SU-DHL-6 (cell line): ENCODE measurements around the gene OAF.

Experiments
- H2AFZ ChIP-seq: fragments of 200-600 bp; sonication (generic); 2 replicates; pipeline ENCODE4 v1.6.1; 2014; ENCODE audit warnings: low read depth, mild to moderate bottlenecking, moderate library complexity, mixed read lengths, antibody characterized with exemption, low read length; ENCODE audit not compliant: severe bottlenecking
- H3F3A ChIP-seq: fragments of 200-600 bp; shearing (Covaris generic); 2 replicates; pipeline ENCODE4 v1.6.0; 2016; ENCODE audit warnings: antibody characterized with exemption, mild to moderate bottlenecking; ENCODE audit not compliant: insufficient read depth
- H3K27ac ChIP-seq: fragments of 200-600 bp; sonication (generic); 2 replicates; pipeline ENCODE4 v1.5.1; 2016; ENCODE audit warnings: low read depth, mild to moderate bottlenecking, low read length, moderate library complexity, mixed read lengths
- H3K27me3 ChIP-seq: fragments of 200-600 bp; sonication (generic), shearing (Covaris generic); 2 replicates; pipeline ENCODE4 v1.6.0; 2014; ENCODE audit warnings: mild to moderate bottlenecking, low read length
- H3K36me3 ChIP-seq: fragments of 200-600 bp; sonication (generic); 2 replicates; pipeline ENCODE4 v1.6.1; 2014; ENCODE audit warnings: mild to moderate bottlenecking, low read length, mixed read lengths
- H3K4me2 ChIP-seq: fragments of 300-600, 200-600 bp; shearing (Covaris generic), sonication (generic); 2 replicates; pipeline ENCODE4 v1.6.0; 2014; ENCODE audit warnings: low read length, low read depth, mild to moderate bottlenecking; ENCODE audit not compliant: poor library complexity, severe bottlenecking
- H3K4me3 ChIP-seq: fragments of 200-600 bp; sonication (generic); 2 replicates; pipeline ENCODE4 v1.5.1; 2014; ENCODE audit warnings: antibody characterized with exemption, low read length, mild to moderate bottlenecking, mixed read lengths; ENCODE audit not compliant: insufficient read depth, poor library complexity, severe bottlenecking
- H3K79me2 ChIP-seq: fragments of 200-600 bp; sonication (generic); 2 replicates; pipeline ENCODE4 v1.6.1; 2014; ENCODE audit warnings: mild to moderate bottlenecking, low read length, moderate library complexity; ENCODE audit not compliant: insufficient read depth
- H3K9ac ChIP-seq: fragments of 200-600 bp; sonication (generic); 2 replicates; pipeline ENCODE4 v1.7.0; 2014; ENCODE audit warnings: mild to moderate bottlenecking, low read length
- H3K9me2 ChIP-seq: fragments of 200-600 bp; sonication (generic); replicated peaks from 2 replicates; pipeline ENCODE4 v1.6.1; 2014; ENCODE audit warnings: low read length; ENCODE audit not compliant: insufficient read depth
- H3K9me3 ChIP-seq: fragments of 200-600 bp; sonication (generic); 2 replicates; pipeline ENCODE4 v1.6.1; 2014; ENCODE audit warnings: low read length, mixed read lengths; ENCODE audit not compliant: insufficient read depth
- H4K20me1 ChIP-seq: fragments of 200-600 bp; sonication (generic); 2 replicates; pipeline ENCODE4 v1.6.1; 2014; ENCODE audit warnings: low read depth, mild to moderate bottlenecking, antibody characterized with exemption, low read length, moderate library complexity, mixed read lengths
- EZH2phosphoT487 ChIP-seq: fragments of 200-600 bp; sonication (generic), shearing (Covaris generic); conservative IDR thresholded peaks from 2 replicates; pipeline ENCODE4 v1.6.1; 2018; ENCODE audit warnings: mild to moderate bottlenecking, antibody characterized with exemption, low read length, moderate library complexity, mixed read lengths
- TF ChIP-seq, protein P1 (sequence below): fragments of 200-600 bp; sonication (generic); IDR thresholded peaks from one replicate; pipeline ENCODE4 v1.5.1; 2017; ENCODE audit warnings: antibody characterized with exemption, mild to moderate bottlenecking, low read length, moderate library complexity; ENCODE audit not compliant: insufficient read depth, poor library complexity, severe bottlenecking

OAF gene

DNA sequence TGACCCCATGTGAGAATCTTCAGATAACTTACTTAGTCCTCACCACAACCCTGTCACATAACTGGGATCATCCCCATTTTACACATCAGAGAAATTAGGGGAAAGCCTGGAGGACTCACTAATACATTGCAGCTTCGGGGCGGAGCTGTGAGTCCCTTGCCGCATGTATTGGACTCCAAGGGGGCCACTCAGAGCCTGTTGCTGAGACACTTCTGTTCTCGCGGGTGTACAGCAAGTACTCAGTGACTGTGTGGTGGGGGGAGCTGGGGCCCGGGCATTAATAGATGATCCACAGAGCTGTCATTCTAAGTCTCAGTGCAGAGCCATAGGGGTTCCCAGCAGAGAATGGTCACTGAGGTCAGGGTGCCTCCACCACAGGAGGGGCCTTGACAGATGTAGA lies 13.5 kb downstream of the OAF start:
- no peaks in the 10 kb centered on the region for H3K27me3 ChIP-seq
- H3K9me2 ChIP-seq: no peaks in the 10 kb centered on the region
- H3K36me3 ChIP-seq: no peaks in the 10 kb centered on the region
- no peak for TF ChIP-seq EZH2phosphoT487
- TF ChIP-seq, protein P1, sequence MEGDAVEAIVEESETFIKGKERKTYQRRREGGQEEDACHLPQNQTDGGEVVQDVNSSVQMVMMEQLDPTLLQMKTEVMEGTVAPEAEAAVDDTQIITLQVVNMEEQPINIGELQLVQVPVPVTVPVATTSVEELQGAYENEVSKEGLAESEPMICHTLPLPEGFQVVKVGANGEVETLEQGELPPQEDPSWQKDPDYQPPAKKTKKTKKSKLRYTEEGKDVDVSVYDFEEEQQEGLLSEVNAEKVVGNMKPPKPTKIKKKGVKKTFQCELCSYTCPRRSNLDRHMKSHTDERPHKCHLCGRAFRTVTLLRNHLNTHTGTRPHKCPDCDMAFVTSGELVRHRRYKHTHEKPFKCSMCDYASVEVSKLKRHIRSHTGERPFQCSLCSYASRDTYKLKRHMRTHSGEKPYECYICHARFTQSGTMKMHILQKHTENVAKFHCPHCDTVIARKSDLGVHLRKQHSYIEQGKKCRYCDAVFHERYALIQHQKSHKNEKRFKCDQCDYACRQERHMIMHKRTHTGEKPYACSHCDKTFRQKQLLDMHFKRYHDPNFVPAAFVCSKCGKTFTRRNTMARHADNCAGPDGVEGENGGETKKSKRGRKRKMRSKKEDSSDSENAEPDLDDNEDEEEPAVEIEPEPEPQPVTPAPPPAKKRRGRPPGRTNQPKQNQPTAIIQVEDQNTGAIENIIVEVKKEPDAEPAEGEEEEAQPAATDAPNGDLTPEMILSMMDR: no peak
- H3K4me3 ChIP-seq: no peak overlapping the region
- H2AFZ ChIP-seq: no peak overlapping the region
- H3K79me2 ChIP-seq: no peaks in the 10 kb centered on the region
- H3K4me2 ChIP-seq: no peak overlapping the region
- no peaks in the 10 kb centered on the region for H3K9me3 ChIP-seq
- H3K27ac ChIP-seq: no peak overlapping the region
- no peaks in the 10 kb centered on the region for H3F3A ChIP-seq
- H4K20me1 ChIP-seq: no peaks in the 10 kb centered on the region
- no peak overlapping the region for H3K9ac ChIP-seq

- no peaks in the 10 kb centered on the region for H3K9me2 ChIP-seq
Measured at GRCh38 chr11:120224972-120225909, 14.4 kb downstream of the OAF start.

GRCh38 chr11:120226242-120226641 lies 15.4 kb downstream of the OAF start:
- H4K20me1 ChIP-seq: no peaks in the 10 kb centered on the region
- no peaks in the 10 kb centered on the region for H3K79me2 ChIP-seq
- TF ChIP-seq EZH2phosphoT487: no peak
- TF ChIP-seq, protein P1: no peak
- no peak overlapping the region for H3K4me2 ChIP-seq
- H3K9ac ChIP-seq: no peak overlapping the region
- no peak overlapping the region for H3K4me3 ChIP-seq
- no peaks in the 10 kb centered on the region for H3K9me2 ChIP-seq
- H3K27me3 ChIP-seq: no peaks in the 10 kb centered on the region
- H2AFZ ChIP-seq: no peak overlapping the region
- H3K36me3 ChIP-seq: no peaks in the 10 kb centered on the region
- no peak overlapping the region for H3K27ac ChIP-seq
- no peaks in the 10 kb centered on the region for H3F3A ChIP-seq
- no peaks in the 10 kb centered on the region for H3K9me3 ChIP-seq

More at GRCh38 chr11:120224972-120225909, 14.4 kb downstream of the OAF start:
- Histone ChIP-seq H3F3A (no peaks in the 10 kb centered on the region), H3K9me3 (no peaks in the 10 kb centered on the region), H3K79me2 (no peaks in the 10 kb centered on the region), H2AFZ (no peak overlapping the region), H3K27me3 (no peaks in the 10 kb centered on the region), H3K4me3 (no peak overlapping the region), H4K20me1 (no peaks in the 10 kb centered on the region), H3K36me3 (no peaks in the 10 kb centered on the region), H3K27ac (no peak overlapping the region), H3K4me2 (no peak overlapping the region), H3K9ac (no peak overlapping the region)
- no peak for TF ChIP-seq EZH2phosphoT487
- TF ChIP-seq, protein P1: no peak
